ENCODE data around the gene GLOD5. TPM values are rescaled to one million over a fixed set of nuclear protein-coding genes. Genes with fewer than 3 reads are reported as not detected.

Gene GLOD5
- total RNA-seq, 4 donors from 2014 or later: not detected

DNA sequence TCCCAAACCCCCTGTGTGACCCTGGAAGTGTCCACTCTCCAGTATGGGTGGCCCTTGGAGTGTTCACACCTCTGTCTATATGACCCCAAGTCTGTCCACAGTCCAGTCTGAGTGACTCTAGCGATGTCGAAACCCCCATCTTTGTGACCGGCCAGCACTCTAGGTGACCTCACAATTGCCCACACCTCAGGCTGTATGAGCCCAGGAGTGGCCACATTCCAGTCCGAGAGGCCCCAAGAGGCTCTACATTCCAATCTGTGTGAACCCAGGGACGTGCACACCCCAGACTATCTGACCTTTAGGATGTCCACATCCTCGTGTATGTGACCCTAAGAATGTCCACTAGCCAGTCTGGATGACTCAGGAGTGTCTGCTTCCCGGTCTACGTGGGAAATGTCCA is 7.3 kb upstream of the GLOD5 start:
- no peak overlapping the region for H3K27ac ChIP-seq (replicated peaks in 1 of 4)
- DNase-seq (ENCODE audit: extremely low spot score): no peak
- H3K9me3 ChIP-seq: no peaks in the 10 kb centered on the region
- H3K36me3 ChIP-seq: no peaks in the 10 kb centered on the region
- intact Hi-C loops (cut with DNase I): no loop called here
- WGBS: 72% methylated on average over 7 of the region's 8 CpGs
- no peak overlapping the region for H3K4me3 ChIP-seq
- H3K27me3 ChIP-seq: no peaks in the 10 kb centered on the region
- TF ChIP-seq, protein P1, sequence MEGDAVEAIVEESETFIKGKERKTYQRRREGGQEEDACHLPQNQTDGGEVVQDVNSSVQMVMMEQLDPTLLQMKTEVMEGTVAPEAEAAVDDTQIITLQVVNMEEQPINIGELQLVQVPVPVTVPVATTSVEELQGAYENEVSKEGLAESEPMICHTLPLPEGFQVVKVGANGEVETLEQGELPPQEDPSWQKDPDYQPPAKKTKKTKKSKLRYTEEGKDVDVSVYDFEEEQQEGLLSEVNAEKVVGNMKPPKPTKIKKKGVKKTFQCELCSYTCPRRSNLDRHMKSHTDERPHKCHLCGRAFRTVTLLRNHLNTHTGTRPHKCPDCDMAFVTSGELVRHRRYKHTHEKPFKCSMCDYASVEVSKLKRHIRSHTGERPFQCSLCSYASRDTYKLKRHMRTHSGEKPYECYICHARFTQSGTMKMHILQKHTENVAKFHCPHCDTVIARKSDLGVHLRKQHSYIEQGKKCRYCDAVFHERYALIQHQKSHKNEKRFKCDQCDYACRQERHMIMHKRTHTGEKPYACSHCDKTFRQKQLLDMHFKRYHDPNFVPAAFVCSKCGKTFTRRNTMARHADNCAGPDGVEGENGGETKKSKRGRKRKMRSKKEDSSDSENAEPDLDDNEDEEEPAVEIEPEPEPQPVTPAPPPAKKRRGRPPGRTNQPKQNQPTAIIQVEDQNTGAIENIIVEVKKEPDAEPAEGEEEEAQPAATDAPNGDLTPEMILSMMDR (IDR thresholded peaks at IDR 0.05): no peak
- TF ChIP-seq POLR2A (IDR thresholded peaks at IDR 0.05; ENCODE audit: low read depth): no peak
- TF ChIP-seq EP300 (IDR thresholded peaks at IDR 0.05): no peak
- no peak for TF ChIP-seq POLR2AphosphoS5 (IDR thresholded peaks at IDR 0.05)
- H3K4me1 ChIP-seq: no peaks in the 10 kb centered on the region

DNA sequence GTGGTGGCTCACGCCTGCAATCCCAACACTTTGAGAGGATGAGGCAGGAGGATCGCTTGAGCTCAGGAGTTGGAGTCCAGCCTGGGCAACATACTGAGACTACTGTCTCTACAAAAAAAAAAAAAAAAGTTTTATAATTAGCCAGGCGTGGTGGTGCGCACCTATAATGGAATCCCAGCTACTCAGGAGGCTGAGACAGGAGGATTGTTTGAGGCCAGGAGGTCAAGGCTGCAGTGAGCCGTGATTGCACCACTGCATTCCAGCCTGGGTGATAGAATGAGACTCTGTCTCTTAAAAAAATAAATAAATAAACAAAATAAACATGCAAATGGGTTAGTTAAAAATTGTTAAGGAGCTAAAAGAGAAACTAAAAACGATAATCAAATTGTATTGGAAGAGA is 7.7 kb downstream of the GLOD5 start:
- TF ChIP-seq, protein P1 (IDR thresholded peaks at IDR 0.05): no peak
- no peak for TF ChIP-seq EP300 (IDR thresholded peaks at IDR 0.05)
- no peak for TF ChIP-seq POLR2A (IDR thresholded peaks at IDR 0.05; ENCODE audit: low read depth)
- no peak for TF ChIP-seq POLR2AphosphoS5 (IDR thresholded peaks at IDR 0.05)
- WGBS: 69% methylated on average over 6 of the region's 6 CpGs
- no peak overlapping the region for H3K4me3 ChIP-seq
- H3K27me3 ChIP-seq: no peaks in the 10 kb centered on the region
- intact Hi-C loops (cut with DNase I): no loop called here
- H3K27ac ChIP-seq (replicated peaks in 1 of 4): no peak overlapping the region
- H3K36me3 ChIP-seq: no peaks in the 10 kb centered on the region
- H3K4me1 ChIP-seq: no peaks in the 10 kb centered on the region
- no peak for DNase-seq (ENCODE audit: extremely low spot score)
- no peaks in the 10 kb centered on the region for H3K9me3 ChIP-seq

DNA sequence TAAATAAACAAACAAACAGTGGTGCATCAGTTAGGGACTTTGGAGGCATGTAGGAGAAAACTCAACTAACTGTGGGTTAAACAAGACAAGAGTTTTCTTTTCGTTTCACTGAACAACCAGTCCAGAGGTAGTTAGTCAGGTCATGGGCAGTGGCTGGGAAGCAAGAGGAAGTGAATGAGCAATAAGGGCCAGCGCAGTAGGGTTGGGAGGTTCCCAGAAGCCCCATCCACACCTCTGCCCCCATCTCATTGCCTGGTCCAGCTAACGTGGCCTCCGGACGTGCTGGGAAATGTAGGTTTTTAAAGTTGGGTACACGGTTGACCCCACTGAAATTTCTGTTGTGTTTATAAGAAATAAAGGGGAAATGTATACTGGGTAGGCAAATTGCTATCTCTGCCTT is 8.7 kb downstream of the GLOD5 start:
- TF ChIP-seq, protein P1 (IDR thresholded peaks at IDR 0.05): no peak
- no peak for TF ChIP-seq EP300 (IDR thresholded peaks at IDR 0.05)
- no peak for TF ChIP-seq POLR2AphosphoS5 (IDR thresholded peaks at IDR 0.05)
- no peak for TF ChIP-seq POLR2A (IDR thresholded peaks at IDR 0.05; ENCODE audit: low read depth)
- Histone ChIP-seq H3K36me3 (no peaks in the 10 kb centered on the region), H3K27me3 (no peaks in the 10 kb centered on the region), H3K9me3 (no peaks in the 10 kb centered on the region), H3K27ac (replicated peaks in 1 of 4) (no peak overlapping the region), H3K4me1 (no peaks in the 10 kb centered on the region), H3K4me3 (no peak overlapping the region)
- intact Hi-C loops (cut with DNase I): no loop called here
- no peak for DNase-seq (ENCODE audit: extremely low spot score)
- 70% methylated on average over 6 of the region's 6 CpGs for WGBS

DNA sequence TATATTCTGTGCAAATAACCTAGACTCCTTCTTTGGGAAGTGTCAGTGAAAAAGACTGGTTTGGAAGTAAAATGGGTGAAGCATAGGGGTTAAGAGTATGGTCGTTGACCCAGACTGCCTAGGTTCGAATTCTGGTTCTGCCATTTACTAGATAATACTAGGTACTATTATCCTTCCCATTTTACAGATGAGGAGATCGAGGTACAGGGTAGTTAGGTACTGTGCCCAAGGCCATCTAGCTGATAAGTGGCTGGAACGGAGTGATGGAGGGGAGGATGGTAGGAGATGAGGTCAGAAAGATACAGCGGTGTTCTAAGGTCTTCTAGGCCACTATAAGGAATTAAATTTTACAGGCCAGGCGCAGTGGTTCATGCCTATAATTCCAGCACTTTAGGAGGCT is 11.1 kb downstream of the GLOD5 start:
- Histone ChIP-seq H3K27me3 (no peaks in the 10 kb centered on the region), H3K36me3 (no peaks in the 10 kb centered on the region), H3K4me1 (no peaks in the 10 kb centered on the region), H3K27ac (replicated peaks in 1 of 4) (no peak overlapping the region), H3K9me3 (no peaks in the 10 kb centered on the region), H3K4me3 (no peak overlapping the region)
- TF ChIP-seq EP300 (IDR thresholded peaks at IDR 0.05): no peak
- TF ChIP-seq POLR2A (IDR thresholded peaks at IDR 0.05; ENCODE audit: low read depth): no peak
- TF ChIP-seq, protein P1 (IDR thresholded peaks at IDR 0.05): no peak
- no peak for TF ChIP-seq POLR2AphosphoS5 (IDR thresholded peaks at IDR 0.05)
- 80% methylated on average over 6 of the region's 6 CpGs for WGBS
- intact Hi-C loops (cut with DNase I): no loop called here
- no peak for DNase-seq (ENCODE audit: extremely low spot score)

DNA sequence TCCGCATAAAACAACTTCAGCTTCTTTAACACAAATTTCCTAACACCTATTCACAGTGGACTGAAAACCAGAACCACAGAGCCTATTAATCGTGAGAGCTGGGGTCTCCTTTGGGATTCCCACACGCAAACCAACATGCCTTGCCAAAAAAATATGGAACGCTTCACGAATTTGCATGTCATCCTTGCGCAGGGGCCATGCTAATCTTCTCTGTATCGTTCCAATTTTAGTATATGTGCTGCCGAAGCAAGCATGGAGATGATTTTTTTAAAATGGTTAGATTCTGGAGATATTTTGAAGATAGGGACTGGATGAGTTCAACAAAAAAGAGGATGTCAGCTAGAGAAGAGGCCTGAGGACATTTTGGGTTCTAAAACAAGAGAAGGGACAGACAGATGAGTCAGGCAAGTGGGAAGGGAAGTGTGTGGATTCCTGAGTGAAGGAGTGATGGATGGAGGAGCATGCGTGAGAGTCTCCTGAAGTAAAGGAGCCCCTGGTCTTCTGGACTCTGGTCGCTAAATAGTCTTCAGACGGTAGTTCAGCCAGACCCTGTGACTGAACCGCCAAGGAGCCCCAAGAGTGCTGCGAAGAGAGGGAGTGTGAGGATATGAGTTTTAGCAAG is 15.4 kb downstream of the GLOD5 start:
- no peak overlapping the region for H3K27ac ChIP-seq (replicated peaks in 1 of 4)
- intact Hi-C loops (cut with DNase I): no loop called here
- H3K4me3 ChIP-seq: no peak overlapping the region
- H3K27me3 ChIP-seq: no peaks in the 10 kb centered on the region
- no peaks in the 10 kb centered on the region for H3K4me1 ChIP-seq
- H3K9me3 ChIP-seq: no peaks in the 10 kb centered on the region
- 70% methylated on average over 13 of the region's 13 CpGs for WGBS
- DNase-seq (ENCODE audit: extremely low spot score): no peak
- no peaks in the 10 kb centered on the region for H3K36me3 ChIP-seq
- TF ChIP-seq EP300 (IDR thresholded peaks at IDR 0.05) (no peak), POLR2AphosphoS5 (IDR thresholded peaks at IDR 0.05) (no peak), POLR2A (IDR thresholded peaks at IDR 0.05; ENCODE audit: low read depth) (no peak)
- TF ChIP-seq, protein P1 (IDR thresholded peaks at IDR 0.05): no peak
